Bronchial epithelial cell (primary cell): ENCODE results near the gene REM2. TPM values are rescaled to one million over a fixed set of nuclear protein-coding genes. Genes with fewer than 3 reads are reported as not detected.

ENCODE experiments used
- DNase-seq: peaks from one replicate; pipeline ENCODE4 v3.0.0-alpha.2; 2010; ENCODE audit warnings: low read depth
- FAIRE-seq: peaks from 2 replicates; lab custom pipeline; 2011; peaks lifted over from hg19 to GRCh38; lab: Jason Lieb, UNC
- H3K27me3 ChIP-seq: 2 replicates; pipeline ENCODE4 v1.5.1; 2011; ENCODE audit warnings: low read length; ENCODE audit not compliant: control insufficient read depth, insufficient read depth
- H3K36me3 ChIP-seq: 2 replicates; pipeline ENCODE4 v1.5.1; 2011; ENCODE audit warnings: low read length; ENCODE audit not compliant: control insufficient read depth, insufficient read depth
- H3K4me3 ChIP-seq: 2 replicates; pipeline ENCODE4 v1.5.1; 2011; ENCODE audit warnings: mild to moderate bottlenecking, low read depth, low read length, control low read depth
- total RNA-seq: library from RNA; depleted of rRNA; stranded (reverse); fragments of >200 nt; gene quantifications from 2 replicates; pipeline ENCODE4 v1.2.1, GENCODE V29; 2014
- TF ChIP-seq, protein P1 (sequence below): IDR thresholded peaks from 2 replicates; pipeline ENCODE4 v1.5.1; 2011; ENCODE audit warnings: mild to moderate bottlenecking, moderate library complexity, low read length, control low read depth, inconsistent platforms; ENCODE audit not compliant: insufficient read depth, severe bottlenecking

REM2 gene
- total RNA-seq, 1 donor from 2014 or later, result not detected

DNA sequence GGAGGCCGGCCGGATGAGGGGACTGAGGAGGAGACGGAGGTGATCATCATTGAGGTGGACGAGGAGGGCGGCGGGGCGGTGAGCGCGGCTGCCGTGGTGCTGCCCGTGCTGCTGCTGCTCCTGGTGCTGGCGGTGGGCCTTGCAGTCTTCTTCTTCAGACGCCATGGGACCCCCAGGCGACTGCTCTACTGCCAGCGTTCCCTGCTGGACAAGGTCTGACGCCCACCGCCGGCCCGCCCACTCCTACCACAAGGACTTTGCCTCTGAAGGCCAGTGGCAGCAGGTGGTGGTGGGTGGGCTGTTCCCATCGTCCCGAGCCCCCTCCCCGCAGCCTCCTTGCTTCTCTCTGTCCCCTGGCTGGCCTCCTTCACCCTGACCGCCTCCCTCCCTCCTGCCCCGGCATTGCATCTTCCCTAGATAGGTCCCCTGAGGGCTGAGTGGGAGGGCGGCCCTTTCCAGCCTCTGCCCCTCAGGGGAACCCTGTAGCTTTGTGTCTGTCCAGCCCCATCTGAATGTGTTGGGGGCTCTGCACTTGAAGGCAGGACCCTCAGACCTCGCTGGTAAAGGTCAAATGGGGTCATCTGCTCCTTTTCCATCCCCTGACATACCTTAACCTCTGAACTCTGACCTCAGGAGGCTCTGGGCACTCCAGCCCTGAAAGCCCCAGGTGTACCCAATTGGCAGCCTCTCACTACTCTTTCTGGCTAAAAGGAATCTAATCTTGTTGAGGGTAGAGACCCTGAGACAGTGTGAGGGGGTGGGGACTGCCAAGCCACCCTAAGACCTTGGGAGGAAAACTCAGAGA is 37.0 kb upstream of the REM2 start:
- FAIRE-seq (no peak), DNase-seq (no peak)
- Histone ChIP-seq H3K27me3 (no peaks in the 10 kb centered on the region), H3K36me3 (peaks cover 53% of the 10 kb centered on the region), H3K4me3 (no peak overlapping the region)
- TF ChIP-seq, protein P1, sequence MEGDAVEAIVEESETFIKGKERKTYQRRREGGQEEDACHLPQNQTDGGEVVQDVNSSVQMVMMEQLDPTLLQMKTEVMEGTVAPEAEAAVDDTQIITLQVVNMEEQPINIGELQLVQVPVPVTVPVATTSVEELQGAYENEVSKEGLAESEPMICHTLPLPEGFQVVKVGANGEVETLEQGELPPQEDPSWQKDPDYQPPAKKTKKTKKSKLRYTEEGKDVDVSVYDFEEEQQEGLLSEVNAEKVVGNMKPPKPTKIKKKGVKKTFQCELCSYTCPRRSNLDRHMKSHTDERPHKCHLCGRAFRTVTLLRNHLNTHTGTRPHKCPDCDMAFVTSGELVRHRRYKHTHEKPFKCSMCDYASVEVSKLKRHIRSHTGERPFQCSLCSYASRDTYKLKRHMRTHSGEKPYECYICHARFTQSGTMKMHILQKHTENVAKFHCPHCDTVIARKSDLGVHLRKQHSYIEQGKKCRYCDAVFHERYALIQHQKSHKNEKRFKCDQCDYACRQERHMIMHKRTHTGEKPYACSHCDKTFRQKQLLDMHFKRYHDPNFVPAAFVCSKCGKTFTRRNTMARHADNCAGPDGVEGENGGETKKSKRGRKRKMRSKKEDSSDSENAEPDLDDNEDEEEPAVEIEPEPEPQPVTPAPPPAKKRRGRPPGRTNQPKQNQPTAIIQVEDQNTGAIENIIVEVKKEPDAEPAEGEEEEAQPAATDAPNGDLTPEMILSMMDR, result no peak

DNA sequence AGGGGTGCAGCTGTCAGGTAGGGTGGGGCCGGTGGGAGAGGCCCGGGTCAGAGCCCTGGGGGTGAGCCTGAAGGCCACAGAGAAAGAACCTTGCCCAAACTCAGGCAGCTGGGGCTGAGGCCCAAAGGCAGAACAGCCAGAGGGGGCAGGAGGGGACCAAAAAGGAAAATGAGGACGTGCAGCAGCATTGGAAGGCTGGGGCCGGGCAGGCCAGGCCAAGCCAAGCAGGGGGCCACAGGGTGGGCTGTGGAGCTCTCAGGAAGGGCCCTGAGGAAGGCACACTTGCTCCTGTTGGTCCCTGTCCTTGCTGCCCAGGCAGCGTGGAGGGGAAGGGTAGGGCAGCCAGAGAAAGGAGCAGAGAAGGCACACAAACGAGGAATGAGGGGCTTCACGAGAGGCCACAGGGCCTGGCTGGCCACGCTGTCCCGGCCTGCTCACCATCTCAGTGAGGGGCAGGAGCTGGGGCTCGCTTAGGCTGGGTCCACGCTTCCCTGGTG is 36.2 kb upstream of the REM2 start:
- Histone ChIP-seq H3K27me3 (no peaks in the 10 kb centered on the region), H3K4me3 (no peak overlapping the region), H3K36me3 (peaks cover 44% of the 10 kb centered on the region)
- TF ChIP-seq, protein P1, result no peak
- FAIRE-seq, result no peak
- no peak for DNase-seq

DNA sequence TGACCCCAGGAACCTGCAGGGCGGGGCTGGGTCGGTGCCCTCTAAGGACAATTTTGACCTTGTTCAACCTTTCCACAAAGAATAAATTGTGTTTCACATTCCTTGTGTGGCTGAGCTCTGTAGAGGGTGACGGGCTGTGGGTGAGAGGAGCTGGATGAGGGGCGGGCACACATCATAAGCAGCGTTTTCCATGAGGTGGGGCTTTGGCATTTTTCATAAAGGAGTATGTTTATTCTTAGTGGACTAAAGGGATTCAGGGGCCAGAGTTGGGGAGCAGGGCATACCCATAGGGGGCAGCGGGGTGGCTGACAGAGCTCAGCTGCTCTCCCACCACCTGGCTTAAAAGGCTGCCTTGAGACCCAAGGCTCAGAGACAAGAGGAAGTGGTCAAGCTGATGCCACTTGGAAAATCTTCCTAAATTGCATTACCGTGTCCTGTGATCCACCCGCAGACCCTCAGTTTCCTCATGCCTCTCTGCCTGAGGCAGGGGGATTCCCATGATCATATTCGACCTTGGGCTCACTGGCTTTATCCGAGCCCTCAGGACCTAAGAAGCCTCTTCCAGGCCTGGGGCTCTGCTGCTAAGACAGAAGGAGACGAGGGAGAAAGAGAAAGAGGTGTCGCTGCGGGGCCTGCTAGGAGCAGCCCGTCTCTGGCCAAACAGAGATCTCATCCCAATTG is 35.2 kb upstream of the REM2 start:
- FAIRE-seq, result no peak
- H3K36me3 ChIP-seq, result peaks cover 35% of the 10 kb centered on the region

DNA sequence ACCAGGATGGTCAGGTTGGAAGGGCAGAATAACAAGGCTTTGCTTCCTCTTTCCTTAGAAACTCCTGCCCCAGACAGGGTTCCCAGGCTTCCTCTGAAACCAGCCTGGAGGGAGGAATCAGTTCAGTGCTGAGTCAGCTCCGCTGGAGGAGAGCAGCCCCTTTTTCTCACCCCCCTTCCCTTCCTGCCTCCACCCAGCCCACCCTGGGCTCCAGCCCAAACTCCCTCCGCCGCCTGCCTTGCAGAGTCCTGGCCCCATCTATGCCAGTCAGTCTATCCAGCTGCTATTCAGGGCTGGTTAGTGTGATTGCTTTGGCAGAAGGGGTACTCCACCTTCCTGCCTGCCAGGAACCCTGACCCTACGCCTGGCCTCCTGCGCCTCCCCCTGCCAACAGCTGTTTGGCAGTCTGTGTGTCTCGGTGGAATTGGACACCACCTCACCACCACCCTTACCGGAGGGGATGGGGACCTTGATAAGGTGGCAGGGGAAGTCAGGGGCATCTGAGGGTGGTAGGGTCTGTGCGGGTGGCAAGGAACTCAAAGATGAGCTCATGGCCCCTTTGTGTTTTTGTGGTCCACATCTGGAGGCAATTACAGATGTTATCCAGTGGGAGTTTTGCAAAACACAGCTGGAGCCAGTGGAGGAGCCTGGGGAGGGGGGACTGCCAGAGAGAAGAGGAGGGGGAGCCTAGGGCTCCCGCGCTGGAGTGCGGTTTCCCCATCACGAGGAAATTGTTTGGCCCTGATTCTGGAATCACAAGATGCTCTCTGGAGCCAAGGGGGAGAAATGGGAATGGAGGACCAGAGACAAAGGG is 34.5 kb upstream of the REM2 start:
- no peak for FAIRE-seq
- Histone ChIP-seq H3K4me3 (no peak overlapping the region), H3K36me3 (peaks cover 28% of the 10 kb centered on the region), H3K27me3 (no peaks in the 10 kb centered on the region)
- TF ChIP-seq, protein P1, result no peak
- peak; percentile 69 for DNase-seq

More for the DNA sequence above, 35.2 kb upstream of the REM2 start:
- DNase-seq, result no peak
- Histone ChIP-seq H3K27me3 (no peaks in the 10 kb centered on the region), H3K4me3 (no peak overlapping the region)
- TF ChIP-seq, protein P1, result peak; percentile 22

DNA sequence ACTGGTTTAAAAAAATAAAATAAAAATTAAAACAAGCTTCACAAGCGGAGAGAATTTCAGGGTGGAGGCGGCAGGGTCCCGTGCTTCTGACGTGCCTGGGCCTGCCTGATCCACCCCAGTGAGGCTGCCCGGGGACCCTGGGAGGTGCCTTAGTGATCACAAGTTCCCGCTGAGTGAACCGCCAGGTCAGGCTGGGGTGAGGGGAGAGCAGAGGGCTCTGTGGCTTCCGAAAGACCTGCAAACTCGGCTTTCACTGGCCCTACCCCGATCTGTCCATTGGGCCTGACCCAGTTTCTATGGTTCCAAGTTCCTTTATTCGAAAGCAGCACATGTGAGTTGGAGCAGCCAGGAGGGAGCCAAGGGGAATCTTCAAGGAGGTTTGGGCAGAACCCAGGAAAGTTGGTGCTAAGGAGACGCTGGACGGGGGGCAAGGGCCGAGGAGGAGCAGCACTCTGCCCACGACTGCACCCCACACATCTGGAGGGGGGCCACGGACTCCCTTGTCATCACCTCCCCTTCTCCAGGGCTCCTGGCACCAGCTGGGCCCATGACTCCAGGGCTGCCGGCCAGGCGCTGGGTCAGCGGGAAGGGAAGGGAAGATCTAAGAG is 33.7 kb upstream of the REM2 start:
- no peak overlapping the region for H3K4me3 ChIP-seq

More for the DNA sequence above, 33.7 kb upstream of the REM2 start:
- peaks cover 24% of the 10 kb centered on the region for H3K36me3 ChIP-seq
- DNase-seq (peak; percentile 48), FAIRE-seq (no peak)
- no peaks in the 10 kb centered on the region for H3K27me3 ChIP-seq
- TF ChIP-seq, protein P1, result no peak
